Pancreas (tissue), 10 donors: ENCODE data around the gene CDK19. TPM values are rescaled to one million over a fixed set of nuclear protein-coding genes. Genes with fewer than 3 reads are reported as not detected.

ENCODE experiments used
- ATAC-seq, 4 donors: fragments of 200-7000 bp; cut with Tn5 transposase; one replicate each; pipeline versions ENCODE4 v1.8.0 to v1.9.1; 2020; ENCODE audit warnings: mild to moderate bottlenecking in 4 of 4, moderate library complexity in 4 of 4
- DNase-seq, 6 donors: peaks; one replicate each; pipeline ENCODE4 v3.0.0-alpha.2; 2020
- FAIRE-seq: peaks from 2 replicates; lab custom pipeline; 2012; peaks lifted over from hg19 to GRCh38; lab: Jason Lieb, UNC
- H3K27ac ChIP-seq, 4 donors: fragments of 200-600 bp; sonication (generic); 1 replicate in 3 of 4; 2 replicates in 1 of 4; pipeline versions ENCODE4 v1.5.0 to v1.8.0; 2020
- H3K27me3 ChIP-seq, 4 donors: fragments of 200-600 bp; one replicate each; pipeline ENCODE4 v1.8.0; 2021
- H3K36me3 ChIP-seq, 3 donors: fragments of 200-600 bp; sonication (generic) in 1 of 3; one replicate each; pipeline versions ENCODE4 v1.5.0 to v1.8.0; 2020 to 2021
- H3K4me1 ChIP-seq, 3 donors: fragments of 200-600 bp; one replicate each; pipeline ENCODE4 v1.8.0; 2021
- H3K4me3 ChIP-seq, 4 donors: fragments of 200-600 bp; sonication (generic) in 2 of 4; one replicate each; pipeline versions ENCODE4 v1.5.0 to v1.8.0; 2020 to 2021
- H3K9me3 ChIP-seq, 4 donors: fragments of 200-600 bp; one replicate each; pipeline ENCODE4 v1.8.0; 2021
- WGBS, 2 donors: extraction: QIAGEN DNeasy Blood & Tissue Kit; methylation state at CpG; one replicate each; pipeline ENCODE4 v1.1.7; 2013; 5-methylcytosine and 5-hydroxymethylcytosine counted together
- intact Hi-C, 3 donors: fragments of 100-400 bp; cut with DNase I; formaldehyde crosslinking; loops; one replicate each; pipeline versions ENCODE4 v1.11.1 to v1.14.2; 2022
- polyA plus RNA-seq, 2 donors: library from polyadenylated mRNA; stranded (reverse); fragments of 200-250 nt; gene quantifications; one replicate each; pipeline ENCODE4 v1.2.3, GENCODE V29; 2013
- total RNA-seq, 6 donors: library from RNA; stranded (reverse); fragmentation: NEBNext Ultra II Directional in 4 of 6; extraction: Animal tissue kit (Norgen Biotek cat#: 25700) in 4 of 6; gene quantifications; one replicate each; pipeline versions ENCODE4 v1.2.1 to v1.2.4, GENCODE V29; 2021 to 2023
- TF ChIP-seq, protein P1 (sequence below), 4 donors: fragments of 200-600 bp; sonication (generic) in 3 of 4; IDR thresholded peaks; one replicate each; pipeline versions ENCODE4 v1.5.0 to v1.8.0; 2021; ENCODE audit warnings: antibody characterized with exemption in 4 of 4
- donor health status: healthy with polysubstance abuse.
- donor health status: DM: no; HTN: no; CAD: no; lungs with moderate emphysema.
- donor health status: DM: no; HTN: no; CAD: no.
- donor health status: control.
- donor health status: control.
- donor health status: Bipolar disorder and iron deficiency.
- donor health status: DM: yes; HTN: yes; CAD: no.
- donor health status: DM: no; HTN: no; CAD: no.
- donor health status: DM: no; HTN: no; CAD: no.
- donor health status: DM: yes; HTN: yes; CAD: no.

The CDK19 gene
- total and polyA plus RNA-seq, 8 donors: 2.4 to 14.7 (median 4.7) TPM

DNA sequence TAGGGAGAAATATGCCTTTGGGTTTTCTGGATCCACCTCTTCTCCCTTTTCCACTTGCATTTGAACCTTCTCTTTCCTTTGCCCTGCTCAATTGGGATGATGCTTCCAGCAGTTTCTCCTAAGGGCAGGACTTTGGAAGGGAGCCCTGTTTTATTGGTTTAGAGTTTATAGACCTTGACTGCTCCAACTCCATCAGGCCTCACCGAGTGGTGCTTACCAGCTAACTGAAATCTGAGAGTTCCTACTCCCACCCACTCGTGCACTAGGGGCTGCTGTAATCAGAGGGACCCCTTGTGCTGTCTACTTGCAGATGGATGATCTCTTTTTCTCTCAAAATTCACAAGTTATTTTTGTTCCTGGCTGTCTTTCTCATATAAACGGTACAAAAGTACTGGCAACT, 217.5 kb downstream of the CDK19 start:
- no peaks in the 10 kb centered on the region for H3K36me3 ChIP-seq
- WGBS, 2 donors: 78 to 81% methylated on average over 3 of the region's 3 CpGs
- TF ChIP-seq, protein P1, sequence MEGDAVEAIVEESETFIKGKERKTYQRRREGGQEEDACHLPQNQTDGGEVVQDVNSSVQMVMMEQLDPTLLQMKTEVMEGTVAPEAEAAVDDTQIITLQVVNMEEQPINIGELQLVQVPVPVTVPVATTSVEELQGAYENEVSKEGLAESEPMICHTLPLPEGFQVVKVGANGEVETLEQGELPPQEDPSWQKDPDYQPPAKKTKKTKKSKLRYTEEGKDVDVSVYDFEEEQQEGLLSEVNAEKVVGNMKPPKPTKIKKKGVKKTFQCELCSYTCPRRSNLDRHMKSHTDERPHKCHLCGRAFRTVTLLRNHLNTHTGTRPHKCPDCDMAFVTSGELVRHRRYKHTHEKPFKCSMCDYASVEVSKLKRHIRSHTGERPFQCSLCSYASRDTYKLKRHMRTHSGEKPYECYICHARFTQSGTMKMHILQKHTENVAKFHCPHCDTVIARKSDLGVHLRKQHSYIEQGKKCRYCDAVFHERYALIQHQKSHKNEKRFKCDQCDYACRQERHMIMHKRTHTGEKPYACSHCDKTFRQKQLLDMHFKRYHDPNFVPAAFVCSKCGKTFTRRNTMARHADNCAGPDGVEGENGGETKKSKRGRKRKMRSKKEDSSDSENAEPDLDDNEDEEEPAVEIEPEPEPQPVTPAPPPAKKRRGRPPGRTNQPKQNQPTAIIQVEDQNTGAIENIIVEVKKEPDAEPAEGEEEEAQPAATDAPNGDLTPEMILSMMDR (IDR thresholded peaks at IDR 0.05): no peak
- H3K27ac ChIP-seq: no peak overlapping the region
- H3K4me1 ChIP-seq: no peaks in the 10 kb centered on the region
- FAIRE-seq (no peak), DNase-seq (no peak), ATAC-seq (no peak)
- no peaks in the 10 kb centered on the region for H3K27me3 ChIP-seq
- H3K4me3 ChIP-seq: no peak overlapping the region
- intact Hi-C loops: no loop called here
- H3K9me3 ChIP-seq: no peaks in the 10 kb centered on the region

DNA sequence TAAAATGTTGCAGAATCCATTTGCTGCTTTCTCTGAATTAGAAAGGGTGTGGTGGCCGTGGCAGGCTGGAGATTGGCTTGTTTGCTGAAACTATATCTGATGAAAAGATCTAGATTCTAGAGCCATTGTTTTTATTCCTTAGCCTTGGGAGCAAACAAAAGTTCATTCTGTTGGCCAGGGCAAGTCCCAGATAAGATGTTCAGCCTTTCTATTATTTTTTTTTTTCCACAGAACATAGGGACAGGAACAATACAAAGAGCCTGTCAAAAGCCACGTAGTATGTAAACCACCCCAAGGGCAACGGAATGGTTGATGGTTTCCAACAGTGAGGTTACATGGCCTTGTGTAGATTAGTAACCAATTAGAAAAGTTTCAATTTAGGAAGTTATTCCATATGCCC, 218.9 kb downstream of the CDK19 start:
- DNase-seq (no peak), FAIRE-seq (no peak), ATAC-seq (no peak)
- H3K36me3 ChIP-seq: no peaks in the 10 kb centered on the region
- intact Hi-C loops: no loop called here
- H3K9me3 ChIP-seq: no peaks in the 10 kb centered on the region
- no peak overlapping the region for H3K4me3 ChIP-seq
- H3K27ac ChIP-seq: no peak overlapping the region
- WGBS, 2 donors: 39 to 47% methylated on average over 3 of the region's 3 CpGs
- H3K27me3 ChIP-seq: no peaks in the 10 kb centered on the region
- TF ChIP-seq, protein P1 (IDR thresholded peaks at IDR 0.05): no peak
- H3K4me1 ChIP-seq: no peaks in the 10 kb centered on the region

DNA sequence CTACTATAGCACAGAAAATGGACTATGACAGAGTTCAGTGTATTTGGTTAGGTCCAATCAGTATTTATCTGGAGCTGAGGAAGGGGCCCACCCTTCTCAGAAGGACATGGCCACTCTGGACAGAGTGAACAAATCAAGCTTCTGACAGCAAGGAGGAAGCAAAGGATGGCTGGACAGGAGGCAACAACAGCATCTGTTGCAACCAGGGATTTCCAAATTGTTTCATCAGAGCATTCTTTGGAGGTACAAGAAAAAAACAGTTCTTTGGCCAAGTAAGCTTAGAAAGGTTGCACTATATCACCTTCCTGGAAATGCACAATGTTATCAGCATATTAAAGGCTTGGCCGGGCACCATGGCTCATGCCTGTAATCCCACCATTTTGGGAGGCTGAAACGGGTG, 220.2 kb downstream of the CDK19 start:
- 88 to 93% methylated on average over 2 of the region's 2 CpGs for WGBS, 2 donors
- FAIRE-seq (no peak), ATAC-seq (no peak), DNase-seq (no peak)
- Histone ChIP-seq H3K9me3 (no peaks in the 10 kb centered on the region), H3K4me1 (no peaks in the 10 kb centered on the region), H3K27me3 (no peaks in the 10 kb centered on the region), H3K27ac (no peak overlapping the region), H3K4me3 (no peak overlapping the region), H3K36me3 (no peaks in the 10 kb centered on the region)
- TF ChIP-seq, protein P1 (IDR thresholded peaks at IDR 0.05): no peak
- intact Hi-C loops: no loop called here

DNA sequence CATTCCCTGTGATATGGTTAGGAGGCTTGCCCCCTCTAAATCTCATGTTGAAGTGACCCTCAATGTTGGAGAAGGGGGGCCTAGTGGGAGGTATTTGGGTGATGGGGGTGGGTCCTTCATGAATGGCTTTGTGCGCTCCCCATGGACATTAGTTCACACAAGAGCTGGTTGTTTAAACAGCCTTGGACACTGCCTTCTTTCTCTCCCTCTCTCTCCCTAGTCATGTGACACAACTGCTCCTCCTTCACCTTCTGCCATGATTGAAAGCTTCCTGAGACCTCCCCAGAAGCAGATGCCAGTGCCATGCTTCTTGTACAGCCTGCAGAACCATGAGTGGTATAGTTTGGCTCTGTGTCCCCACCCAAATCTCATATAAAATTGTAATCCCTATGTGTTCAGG, 221.6 kb downstream of the CDK19 start:
- Histone ChIP-seq H3K4me3 (no peak overlapping the region), H3K9me3 (no peaks in the 10 kb centered on the region), H3K27me3 (no peaks in the 10 kb centered on the region), H3K27ac (no peak overlapping the region), H3K36me3 (no peaks in the 10 kb centered on the region), H3K4me1 (no peaks in the 10 kb centered on the region)
- no peak for ATAC-seq
- no peak for DNase-seq
- 93 to 100% methylated on average over 1 of the region's 1 CpG for WGBS, 2 donors
- no peak for FAIRE-seq
- TF ChIP-seq, protein P1 (IDR thresholded peaks at IDR 0.05): no peak
- intact Hi-C loops: no loop called here

DNA sequence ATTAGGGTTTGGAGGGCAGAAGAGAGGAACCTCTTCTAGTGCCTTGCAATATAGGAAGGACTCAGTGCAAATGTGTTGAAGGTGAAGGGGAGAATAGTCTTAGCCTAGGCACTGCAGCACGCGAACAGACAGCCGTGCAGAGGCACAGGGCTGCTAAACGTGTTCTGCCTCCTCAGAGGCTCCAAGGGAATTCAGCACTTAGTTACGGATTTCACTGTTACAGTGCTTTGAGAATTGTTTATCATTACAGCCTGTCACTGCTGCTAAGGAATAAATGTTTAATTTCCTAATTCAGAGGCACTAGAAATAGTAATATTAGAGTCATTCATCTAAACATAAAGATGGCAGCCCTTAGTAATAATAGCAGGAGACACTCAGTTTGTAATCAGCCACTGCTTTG, 222.5 kb downstream of the CDK19 start:
- intact Hi-C loops: no loop called here
- TF ChIP-seq, protein P1 (IDR thresholded peaks at IDR 0.05): no peak
- ATAC-seq (no peak), FAIRE-seq (no peak), DNase-seq (no peak)
- no peaks in the 10 kb centered on the region for H3K27me3 ChIP-seq
- H3K4me1 ChIP-seq: no peaks in the 10 kb centered on the region
- no peaks in the 10 kb centered on the region for H3K36me3 ChIP-seq
- H3K9me3 ChIP-seq: no peaks in the 10 kb centered on the region
- H3K27ac ChIP-seq: no peak overlapping the region
- WGBS, 2 donors: 71 to 76% methylated on average over 5 of the region's 5 CpGs
- H3K4me3 ChIP-seq: no peak overlapping the region
